ENCODE measurements around the gene VPS16. TPM values are rescaled to one million over a fixed set of nuclear protein-coding genes. Genes with fewer than 3 reads are reported as not detected.

Gene VPS16
- total RNA-seq, 2 donors from 2014 or later: 22.1 to 24.4 TPM

Other genes with a start within 250 kb of the VPS16 start
- 10 to 100 TPM; 63.3 to 91.3 TPM for gene NOP56, start 188.1 kb upstream of the VPS16 start, total RNA-seq
- 100 to 1,000 TPM; 149 to 166 TPM for gene IDH3B, start 176.5 kb upstream of the VPS16 start, total RNA-seq
- 1 to 10 TPM; 4.4 to 6.5 TPM for gene EBF4, start 148.0 kb upstream of the VPS16 start, total RNA-seq
- 1 to 10 TPM; 4.3 to 8.7 TPM for gene CPXM1, start 40.1 kb upstream of the VPS16 start, total RNA-seq
- gene C20orf141, start 25.8 kb upstream of the VPS16 start, total RNA-seq: not detected
- gene TMEM239, start 24.4 kb upstream of the VPS16 start, total RNA-seq: not detected
- 10 to 100 TPM; 13.0 to 18.0 TPM for gene PCED1A, start 90 bp upstream of the VPS16 start, total RNA-seq
- gene PTPRA, start 32.7 kb downstream of the VPS16 start, total RNA-seq: 10 to 100 TPM; 35.4 to 38.6 TPM
- gene GNRH2, start 202.9 kb downstream of the VPS16 start, total RNA-seq: not detected
- 10 to 100 TPM; 42.7 to 42.8 TPM for gene MRPS26, start 205.3 kb downstream of the VPS16 start, total RNA-seq
- gene OXT, start 230.9 kb downstream of the VPS16 start, total RNA-seq: under 1 TPM; 0.65 to 0.92 TPM
- not detected for gene AVP, start 244.0 kb downstream of the VPS16 start, total RNA-seq

Measured in left cardiac atrium (tissue), 2 donors.